ENCODE results near the gene BICDL2. TPM values are rescaled to one million over a fixed set of nuclear protein-coding genes. Genes with fewer than 3 reads are reported as not detected.

Gene BICDL2
- polyA plus RNA-seq, 12 donors, result 1.0 to 7.7 (median 2.8) TPM; not detected in 8

DNA sequence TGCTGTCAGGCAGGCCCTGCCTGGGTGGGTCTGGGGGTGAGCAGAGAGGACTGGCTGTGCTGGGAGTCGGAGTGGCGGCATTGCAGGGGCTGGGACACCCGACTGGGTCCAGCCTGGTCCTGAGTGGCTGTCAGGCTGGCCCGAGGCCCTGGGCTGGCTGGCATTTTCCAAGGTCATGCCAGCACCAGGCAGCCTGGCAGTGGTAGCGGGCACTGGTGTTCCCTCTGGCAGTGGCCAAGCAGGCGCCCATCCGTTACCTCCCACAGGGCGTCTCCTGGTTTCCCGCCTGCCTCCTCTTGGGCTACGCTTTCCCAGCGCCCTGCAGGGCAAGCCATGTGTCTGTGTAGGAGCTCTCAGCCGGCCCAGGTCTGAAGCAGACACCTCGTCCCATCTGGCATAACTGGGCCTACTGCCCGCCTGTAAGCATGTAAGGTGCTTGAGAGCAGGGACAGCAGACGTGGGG, 50.8 kb downstream of the BICDL2 start:
- DNase-seq, result no peak

DNA sequence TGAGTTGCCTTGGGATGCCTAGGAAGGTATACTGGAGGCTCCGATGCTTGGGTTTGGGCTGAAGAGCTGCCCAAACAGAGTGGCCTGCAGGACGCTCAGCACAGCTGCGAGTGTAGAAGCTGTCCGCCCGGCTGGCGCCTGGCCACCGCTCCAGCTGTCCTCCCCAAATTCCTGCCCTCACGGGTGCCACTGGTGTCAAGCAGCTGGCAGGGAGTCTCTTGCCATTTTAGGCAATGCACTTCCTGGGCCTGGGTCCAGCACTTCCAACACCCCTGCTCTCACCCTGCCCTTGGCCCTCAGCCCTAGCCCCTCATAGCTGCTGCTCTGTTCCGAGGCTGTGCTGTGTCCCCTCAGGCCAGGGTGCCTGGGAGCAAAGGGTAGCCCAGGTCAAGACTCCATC, 51.3 kb downstream of the BICDL2 start:
- DNase-seq, result peak; percentile 66

DNA sequence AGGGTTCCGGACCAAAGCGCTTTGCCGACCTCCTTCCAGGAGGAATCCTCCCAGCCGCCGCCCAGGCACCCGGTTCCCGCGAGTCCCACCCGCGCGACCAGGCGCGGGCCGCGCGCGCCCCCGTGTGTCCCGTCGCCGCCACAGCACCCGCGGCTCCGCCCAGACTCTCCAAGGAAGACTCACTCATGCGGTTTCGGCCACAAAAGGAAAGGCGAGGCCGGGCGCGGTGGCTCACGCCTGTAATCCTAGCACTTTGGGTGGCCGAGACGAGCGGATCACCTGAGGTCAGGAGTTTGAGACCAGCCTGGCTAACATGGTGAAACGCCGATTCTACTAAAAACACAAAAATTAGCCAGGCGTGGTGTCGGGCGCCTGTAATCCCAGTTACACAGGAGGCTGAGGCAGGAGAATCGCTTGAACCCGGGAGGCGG, 53.0 kb downstream of the BICDL2 start:
- DNase-seq, result peak; percentile 52

DNA sequence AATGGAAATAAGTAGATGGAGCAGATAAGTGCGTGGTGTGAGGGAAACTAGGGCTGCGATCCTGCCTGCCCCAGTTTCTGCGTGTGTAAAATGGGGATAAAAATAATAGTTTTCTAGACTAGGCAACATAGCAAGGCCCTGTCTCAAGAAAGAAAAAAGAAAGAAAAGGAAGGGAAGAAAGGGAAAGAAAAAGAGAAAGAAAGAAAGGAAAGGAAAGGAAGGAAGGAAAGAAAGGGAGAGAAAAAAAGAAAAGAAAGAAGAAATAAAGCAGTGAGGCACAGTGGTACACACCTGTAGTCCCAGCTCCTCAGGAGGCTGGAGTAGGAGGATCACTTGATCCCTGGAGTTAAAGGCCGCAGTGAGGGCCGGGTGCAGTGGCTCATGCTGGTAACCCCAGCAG, 54.3 kb downstream of the BICDL2 start:
- DNase-seq, result no peak

- DNase-seq, result no peak
These were observed 54.9 kb downstream of the BICDL2 start for GRCh38 chr16:2981899-2982250.

- no peak for DNase-seq
These were observed 55.4 kb downstream of the BICDL2 start for GRCh38 chr16:2981177-2981898.

- peak; percentile 91 for DNase-seq
These were observed 56.2 kb downstream of the BICDL2 start, which contains the start of gene PKMYT1 for GRCh38 chr16:2980227-2981176. Gene PKMYT1, minus strand, starts transcription at chr16:2980446. Its CDS starts 789 bp downstream, at chr16:2979657.

DNA sequence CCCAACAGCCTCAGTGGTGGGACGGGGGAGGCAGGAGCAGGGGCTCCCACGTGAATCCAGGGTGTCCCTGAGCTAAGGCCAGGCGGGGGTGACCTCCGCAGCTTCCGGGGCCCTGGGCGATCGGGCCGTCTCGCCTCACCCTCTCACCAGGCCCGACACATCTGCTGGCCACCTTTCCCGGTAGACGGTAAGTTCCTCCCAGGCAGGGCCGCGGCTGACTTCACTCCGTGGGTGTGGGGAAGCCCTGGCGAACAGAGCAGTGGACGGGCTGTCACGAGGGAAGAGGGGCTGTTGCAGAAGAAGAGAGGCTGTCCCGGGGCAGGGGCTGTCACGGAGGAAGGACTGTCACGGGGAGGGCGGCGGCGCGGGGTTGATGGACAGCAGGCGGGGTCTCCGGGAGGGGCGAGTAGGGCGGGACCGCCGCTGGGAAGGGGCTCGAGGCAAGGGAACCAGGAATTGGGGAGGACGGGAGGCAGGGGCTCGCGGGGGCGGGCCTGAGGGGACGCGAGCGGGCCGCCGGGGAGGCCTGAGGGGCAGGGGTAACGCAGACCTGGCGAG, 57.0 kb downstream of the BICDL2 start:
- DNase-seq, result no peak

Other genes with a start within 250 kb of the BICDL2 start
- not detected for gene PRSS33, start 249.4 kb downstream of the BICDL2 start, polyA plus RNA-seq (ENCODE audit: insufficient read length in 12 of 12)
- not detected for gene PRSS41, start 238.5 kb downstream of the BICDL2 start, polyA plus RNA-seq (ENCODE audit: insufficient read length in 12 of 12)
- under 1 TPM in 3 of 12 donors, not detected in 9; 0.18 to 0.46 (median 0.19) TPM for gene PRSS21, start 219.7 kb downstream of the BICDL2 start, polyA plus RNA-seq (ENCODE audit: insufficient read length in 12 of 12)
- gene ZG16B, start 206.6 kb downstream of the BICDL2 start, polyA plus RNA-seq (ENCODE audit: insufficient read length in 12 of 12), result under 1 TPM in 7 of 12 donors, not detected in 5; 0.23 to 0.97 (median 0.37) TPM
- 1 to 10 TPM in 2 of 12 donors, under 1 TPM in 2, not detected in 8; 0.13 to 2.1 (median 1.3) TPM for gene PRSS22, start 178.8 kb downstream of the BICDL2 start, polyA plus RNA-seq (ENCODE audit: insufficient read length in 12 of 12)
- 10 to 100 TPM in 11 of 12 donors, not detected in 1; 11.6 to 40.5 (median 15.6) TPM for gene FLYWCH2, start 153.7 kb downstream of the BICDL2 start, polyA plus RNA-seq (ENCODE audit: insufficient read length in 12 of 12)
- 10 to 100 TPM in 11 of 12 donors, not detected in 1; 11.7 to 27.5 (median 18.3) TPM for gene FLYWCH1, start 125.0 kb downstream of the BICDL2 start, polyA plus RNA-seq (ENCODE audit: insufficient read length in 12 of 12)
- gene KREMEN2, start 72.7 kb downstream of the BICDL2 start, polyA plus RNA-seq (ENCODE audit: insufficient read length in 12 of 12), result 10 to 100 TPM in 2 of 12 donors, 1 to 10 TPM in 9, not detected in 1; 2.6 to 37.4 (median 5.2) TPM
- gene PAQR4, start 67.6 kb downstream of the BICDL2 start, polyA plus RNA-seq (ENCODE audit: insufficient read length in 12 of 12), result 10 to 100 TPM in 2 of 12 donors, 1 to 10 TPM in 9, not detected in 1; 4.8 to 16.7 (median 6.4) TPM
- gene PKMYT1, start 56.5 kb downstream of the BICDL2 start, polyA plus RNA-seq (ENCODE audit: insufficient read length in 12 of 12), result 10 to 100 TPM in 7 of 12 donors, 1 to 10 TPM in 4, not detected in 1; 7.3 to 22.6 (median 11.2) TPM
- gene CLDN9, start 24.0 kb downstream of the BICDL2 start, polyA plus RNA-seq (ENCODE audit: insufficient read length in 12 of 12), result 1 to 10 TPM in 8 of 12 donors, under 1 TPM in 3, not detected in 1; 0.39 to 5.2 (median 2.0) TPM
- 1 to 10 TPM in 3 of 12 donors, under 1 TPM in 7, not detected in 2; 0.26 to 9.1 (median 0.41) TPM for gene CLDN6, start 18.8 kb downstream of the BICDL2 start, polyA plus RNA-seq (ENCODE audit: insufficient read length in 12 of 12)
- gene TNFRSF12A, start 16.6 kb downstream of the BICDL2 start, polyA plus RNA-seq (ENCODE audit: insufficient read length in 12 of 12), result 100 to 1,000 TPM in 1 of 12 donors, 10 to 100 TPM in 10, not detected in 1; 17.2 to 159 (median 35.9) TPM
- gene HCFC1R1, start 13.0 kb downstream of the BICDL2 start, polyA plus RNA-seq (ENCODE audit: insufficient read length in 12 of 12), result 100 to 1,000 TPM in 7 of 12 donors, 10 to 100 TPM in 4, not detected in 1; 82.4 to 162 (median 104) TPM
- 100 to 1,000 TPM in 1 of 12 donors, 10 to 100 TPM in 11; 14.4 to 839 (median 18.9) TPM for gene THOC6, start 12.9 kb downstream of the BICDL2 start, polyA plus RNA-seq (ENCODE audit: insufficient read length in 12 of 12)
- 1 to 10 TPM in 10 of 12 donors, not detected in 2; 1.1 to 5.9 (median 2.0) TPM for gene MMP25, start 9.6 kb upstream of the BICDL2 start, polyA plus RNA-seq (ENCODE audit: insufficient read length in 12 of 12)
- 100 to 1,000 TPM in 7 of 12 donors, 10 to 100 TPM in 4, not detected in 1; 34.5 to 228 (median 112) TPM for gene IL32, start 28.7 kb upstream of the BICDL2 start, polyA plus RNA-seq (ENCODE audit: insufficient read length in 12 of 12)
- under 1 TPM in 8 of 12 donors, not detected in 4; 0.22 to 0.67 (median 0.31) TPM for gene ZSCAN10, start 62.4 kb upstream of the BICDL2 start, polyA plus RNA-seq (ENCODE audit: insufficient read length in 12 of 12)
- 10 to 100 TPM in 11 of 12 donors, not detected in 1; 10.3 to 20.5 (median 12.4) TPM for gene ZNF205, start 75.6 kb upstream of the BICDL2 start, polyA plus RNA-seq (ENCODE audit: insufficient read length in 12 of 12)
- 10 to 100 TPM in 4 of 12 donors, 1 to 10 TPM in 7, not detected in 1; 7.3 to 13.0 (median 9.5) TPM for gene ZNF213, start 98.1 kb upstream of the BICDL2 start, polyA plus RNA-seq (ENCODE audit: insufficient read length in 12 of 12)
- gene OR1F1, start 151.3 kb upstream of the BICDL2 start, polyA plus RNA-seq (ENCODE audit: insufficient read length in 12 of 12), result not detected
- gene ZNF200, start 198.2 kb upstream of the BICDL2 start, polyA plus RNA-seq (ENCODE audit: insufficient read length in 12 of 12), result 10 to 100 TPM in 1 of 12 donors, 1 to 10 TPM in 10, not detected in 1; 6.3 to 14.0 (median 7.6) TPM
- 1 to 10 TPM in 1 of 12 donors, under 1 TPM in 9, not detected in 2; 0.16 to 1.3 (median 0.25) TPM for gene MEFV, start 219.7 kb upstream of the BICDL2 start, polyA plus RNA-seq (ENCODE audit: insufficient read length in 12 of 12)
- gene ZNF263, start 246.5 kb upstream of the BICDL2 start, polyA plus RNA-seq (ENCODE audit: insufficient read length in 12 of 12), result 10 to 100 TPM in 11 of 12 donors, not detected in 1; 25.7 to 61.4 (median 28.3) TPM

All from muscle of arm (tissue), 12 donors.